ENCODE data around the gene LEO1. TPM values are rescaled to one million over a fixed set of nuclear protein-coding genes. Genes with fewer than 3 reads are reported as not detected.

LEO1 gene
- total RNA-seq, 4 donors from 2014 or later = 8.6 to 45.3 (median 27.8) TPM

GRCh38 chr15:51888593-51889195 is 82.9 kb downstream of the LEO1 start:
- H3K4me1 ChIP-seq = no peaks in the 10 kb centered on the region
- TF ChIP-seq POLR2A (IDR thresholded peaks at IDR 0.05) = no peak
- TF ChIP-seq, protein P1, sequence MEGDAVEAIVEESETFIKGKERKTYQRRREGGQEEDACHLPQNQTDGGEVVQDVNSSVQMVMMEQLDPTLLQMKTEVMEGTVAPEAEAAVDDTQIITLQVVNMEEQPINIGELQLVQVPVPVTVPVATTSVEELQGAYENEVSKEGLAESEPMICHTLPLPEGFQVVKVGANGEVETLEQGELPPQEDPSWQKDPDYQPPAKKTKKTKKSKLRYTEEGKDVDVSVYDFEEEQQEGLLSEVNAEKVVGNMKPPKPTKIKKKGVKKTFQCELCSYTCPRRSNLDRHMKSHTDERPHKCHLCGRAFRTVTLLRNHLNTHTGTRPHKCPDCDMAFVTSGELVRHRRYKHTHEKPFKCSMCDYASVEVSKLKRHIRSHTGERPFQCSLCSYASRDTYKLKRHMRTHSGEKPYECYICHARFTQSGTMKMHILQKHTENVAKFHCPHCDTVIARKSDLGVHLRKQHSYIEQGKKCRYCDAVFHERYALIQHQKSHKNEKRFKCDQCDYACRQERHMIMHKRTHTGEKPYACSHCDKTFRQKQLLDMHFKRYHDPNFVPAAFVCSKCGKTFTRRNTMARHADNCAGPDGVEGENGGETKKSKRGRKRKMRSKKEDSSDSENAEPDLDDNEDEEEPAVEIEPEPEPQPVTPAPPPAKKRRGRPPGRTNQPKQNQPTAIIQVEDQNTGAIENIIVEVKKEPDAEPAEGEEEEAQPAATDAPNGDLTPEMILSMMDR (IDR thresholded peaks at IDR 0.05) = peak; percentile 53 to 75 (median 62)
- intact Hi-C loops (cut with DNase I; ENCODE audit: low total_unique reads) = no loop called here
- H3K27ac ChIP-seq = no peak overlapping the region
- H3K4me3 ChIP-seq = no peak overlapping the region
- no peak for DNase-seq
- no peaks in the 10 kb centered on the region for H3K9me3 ChIP-seq
- no peaks in the 10 kb centered on the region for H3K27me3 ChIP-seq
- no peaks in the 10 kb centered on the region for H3K36me3 ChIP-seq

Small RNAs within 50 kb of the gene (small RNA-seq; reads per million reads assigned to genes)
- gene RNU6-90P = not detected

Other genes starting within 250 kb of the LEO1 start
- gene LYSMD2, start 234.1 kb downstream of the LEO1 start, total RNA-seq = 10 to 100 TPM in 3 of 4 donors, 1 to 10 TPM in 1; 8.5 to 44.7 (median 25.0) TPM
- 100 to 1,000 TPM in 1 of 4 donors, 10 to 100 TPM in 3; 20.9 to 113 (median 35.0) TPM for gene TMOD2, start 220.2 kb downstream of the LEO1 start, total RNA-seq
- gene TMOD3, start 142.1 kb downstream of the LEO1 start, total RNA-seq = 10 to 100 TPM; 10.5 to 49.6 (median 37.1) TPM
- gene MAPK6, start 47.4 kb upstream of the LEO1 start, total RNA-seq = 10 to 100 TPM; 11.5 to 47.1 (median 30.0) TPM
- under 1 TPM in 1 of 4 donors, not detected in 3; 0.21 TPM for gene BCL2L10, start 141.0 kb upstream of the LEO1 start, total RNA-seq
- 10 to 100 TPM; 28.4 to 73.8 (median 48.8) TPM for gene GNB5, start 219.6 kb upstream of the LEO1 start, total RNA-seq